IMR-90 (cell line): ENCODE measurements around the gene WIPF2. TPM values are rescaled to one million over a fixed set of nuclear protein-coding genes. Genes with fewer than 3 reads are reported as not detected.

Experiments
- ATAC-seq: fragments of 200-7000 bp; cut with Tn5 transposase; 2 replicates; pipeline ENCODE4 v1.9.1; 2020; ENCODE audit warnings: low read depth, mild to moderate bottlenecking, moderate library complexity
- BruUV-seq: library from RNA; stranded (reverse); fragments of 400-500 nt; replicated peaks from 2 replicates; lab custom pipeline; 2021; lab: Mats Ljungman, UMichigan
- CTCF ChIA-PET: fragments of 300-600 bp; formaldehyde crosslinking; extraction: SDS; loops from one replicate; lab custom pipeline; 2021; ENCODE audit warnings: antibody characterized with exemption; lab: Yijun Ruan, JAX
- POLR2A ChIA-PET: fragments of 300-600 bp; sonication (Branson Sonifier 250); formaldehyde crosslinking; loops from one replicate; lab custom pipeline; 2022; ENCODE audit warnings: antibody characterized with exemption; ENCODE audit not compliant: unreplicated experiment; lab: Charles Lee
- DNase-seq: peaks from one replicate; pipeline ENCODE4 v3.0.0; 2013
- H2AFZ ChIP-seq: replicated peaks from 2 replicates; pipeline ENCODE3; 2013; ENCODE audit warnings: low read length, mild to moderate bottlenecking; ENCODE audit not compliant: poor library complexity
- H2AK5ac ChIP-seq: 2 replicates; pipeline ENCODE4 v1.6.1; 2013; ENCODE audit warnings: low read depth, low read length, inconsistent platforms
- H2AK9ac ChIP-seq: replicated peaks from 2 replicates; pipeline ENCODE3; 2013; ENCODE audit warnings: mild to moderate bottlenecking, low read depth, low read length, moderate library complexity; ENCODE audit not compliant: poor library complexity
- H2BK120ac ChIP-seq: 2 replicates; pipeline ENCODE4 v1.6.1; 2013; ENCODE audit warnings: low read depth, low read length, inconsistent platforms
- H2BK15ac ChIP-seq: 3 replicates; pipeline ENCODE4 v1.6.1; 2013; ENCODE audit warnings: low read depth, low read length, inconsistent platforms
- H2BK20ac ChIP-seq: 2 replicates; pipeline ENCODE4 v1.6.1; 2013; ENCODE audit warnings: low read depth, mild to moderate bottlenecking, inconsistent platforms, low read length, moderate library complexity
- H2BK5ac ChIP-seq: 2 replicates; pipeline ENCODE4 v1.6.1; 2013; ENCODE audit warnings: mild to moderate bottlenecking, low read depth, low read length, inconsistent platforms; ENCODE audit not compliant: poor library complexity, severe bottlenecking
- H3K14ac ChIP-seq: replicated peaks from 2 replicates; pipeline ENCODE4 v1.6.1; 2013; ENCODE audit warnings: low read depth, low read length, inconsistent platforms
- H3K18ac ChIP-seq: 2 replicates; pipeline ENCODE4 v1.6.1; 2013; ENCODE audit warnings: low read depth, low read length, control low read depth
- H3K23ac ChIP-seq: 2 replicates; pipeline ENCODE4 v1.6.1; 2013; ENCODE audit warnings: low read depth, low read length, inconsistent platforms
- H3K27ac ChIP-seq: 2 replicates; pipeline ENCODE4 v1.5.1; 2013; ENCODE audit warnings: mild to moderate bottlenecking, control low read depth, low read length; ENCODE audit not compliant: insufficient read depth
- H3K27me3 ChIP-seq: 2 replicates; pipeline ENCODE4 v1.6.1; 2013; ENCODE audit warnings: low read length; ENCODE audit not compliant: control insufficient read depth, insufficient read depth
- H3K36me3 ChIP-seq: 2 replicates; pipeline ENCODE4 v1.6.1; 2013; ENCODE audit warnings: low read length, mixed read lengths; ENCODE audit not compliant: control insufficient read depth, insufficient read depth
- H3K4ac ChIP-seq: 2 replicates; pipeline ENCODE4 v1.6.1; 2013; ENCODE audit warnings: low read depth, low read length, inconsistent platforms
- H3K4me1 ChIP-seq: 2 replicates; pipeline ENCODE4 v1.6.1; 2013; ENCODE audit warnings: low read length, mixed read lengths; ENCODE audit not compliant: control insufficient read depth, insufficient read depth
- H3K4me2 ChIP-seq: 2 replicates; pipeline ENCODE4 v1.6.1; 2013; ENCODE audit warnings: low read depth, mild to moderate bottlenecking, control low read depth, low read length, moderate library complexity
- H3K4me3 ChIP-seq: 2 replicates; pipeline ENCODE4 v1.5.1; 2013; ENCODE audit warnings: low read depth, mild to moderate bottlenecking, control low read depth, low read length, moderate library complexity; ENCODE audit not compliant: insufficient read depth
- H3K56ac ChIP-seq: 2 replicates; pipeline ENCODE4 v1.6.1; 2013; ENCODE audit warnings: low read length, inconsistent platforms; ENCODE audit not compliant: insufficient read depth; ENCODE audit errors: extremely low read depth
- H3K79me1 ChIP-seq, 2 experiments: 2 replicates each; pipeline ENCODE4 v1.6.1; 2013; ENCODE audit warnings: low read length in 2 of 2, inconsistent platforms in 1 of 2, low read depth in 1 of 2
- H3K9ac ChIP-seq: 2 replicates; pipeline ENCODE4 v1.6.1; 2013; ENCODE audit warnings: low read depth, low read length, control low read depth
- H3K9me1 ChIP-seq: 2 replicates; pipeline ENCODE4 v1.6.1; 2013; ENCODE audit warnings: low read length, inconsistent platforms; ENCODE audit not compliant: insufficient read depth
- H3K9me3 ChIP-seq: 2 replicates; pipeline ENCODE4 v1.6.1; 2013; ENCODE audit warnings: low read length; ENCODE audit not compliant: control insufficient read depth, insufficient read depth
- H4K20me1 ChIP-seq: 2 replicates; pipeline ENCODE4 v1.6.1; 2013; ENCODE audit warnings: low read length, inconsistent platforms; ENCODE audit not compliant: insufficient read depth
- H4K5ac ChIP-seq: 2 replicates; pipeline ENCODE4 v1.6.1; 2013; ENCODE audit warnings: mild to moderate bottlenecking, low read depth, low read length, control low read depth
- H4K8ac ChIP-seq, 2 experiments: 2 replicates each; pipeline ENCODE4 v1.6.1; 2013; ENCODE audit warnings: low read depth in 2 of 2, low read length in 2 of 2, control low read depth in 1 of 2, inconsistent platforms in 1 of 2
- H4K91ac ChIP-seq: 2 replicates; pipeline ENCODE4 v1.6.1; 2013; ENCODE audit warnings: low read depth, low read length, inconsistent platforms; ENCODE audit not compliant: insufficient read depth
- MAZ ChIP-seq: IDR thresholded peaks from 2 replicates; pipeline ENCODE4 v1.6.1; 2012; ENCODE audit warnings: low read depth, mild to moderate bottlenecking, low read length, improper control_type of control experiment, moderate library complexity, borderline replicate concordance
- SMC3 ChIP-seq: fragments of 150-350 bp; IDR thresholded peaks from 2 replicates; pipeline ENCODE4 v1.6.1; 2016; ENCODE audit warnings: low read depth, mild to moderate bottlenecking, antibody characterized with exemption, low read length, moderate library complexity
- WGBS, 2 experiments: methylation state at CpG; one replicate each; pipeline versions ENCODE4 v1.1.5 to v1.1.7; 2013; ENCODE audit warnings: missing lambda C conversion rate in 2 of 2; ENCODE audit not compliant: insufficient read length in 1 of 2; ENCODE audit errors: extremely low coverage in 2 of 2; 5-methylcytosine and 5-hydroxymethylcytosine counted together
- dilution Hi-C: fragments of 300-500 bp; cut with HindIII; formaldehyde crosslinking; loops from one replicate; pipeline ENCODE4 v1.14.3; 2018; ENCODE audit warnings: low sequenced_read_pairs; ENCODE audit not compliant: unreplicated experiment
- in situ Hi-C: fragments of 300-500 bp; cut with MboI; formaldehyde crosslinking; loops from 3 replicates; pipeline ENCODE4 v1.14.3; 2019; ENCODE audit warnings: low sequenced_read_pairs, inconsistent platforms, mixed read lengths
- intact Hi-C: fragments of 100-400 bp; cut with micrococcal nuclease; formaldehyde crosslinking; loops from 2 replicates; pipeline ENCODE4 v1.10.0; 2022
- polyA plus RNA-seq, 3 experiments: library from polyadenylated mRNA; depleted of rRNA; stranded (reverse); fragments of >200 nt; gene quantifications; 2 replicates each; pipeline ENCODE4 v1.2.3, GENCODE V29; 2012; ENCODE audit warnings: low replicate concordance in 1 of 3
- total RNA-seq: library from RNA; depleted of rRNA; stranded (reverse); fragments of >200 nt; gene quantifications from 2 replicates; pipeline ENCODE4 v1.2.3, GENCODE V29; 2012

The WIPF2 gene
- total and polyA plus RNA-seq, 2 of the 4 experiments (the other 2 are of a cell fraction): 2.0 to 8.9 TPM

DNA sequence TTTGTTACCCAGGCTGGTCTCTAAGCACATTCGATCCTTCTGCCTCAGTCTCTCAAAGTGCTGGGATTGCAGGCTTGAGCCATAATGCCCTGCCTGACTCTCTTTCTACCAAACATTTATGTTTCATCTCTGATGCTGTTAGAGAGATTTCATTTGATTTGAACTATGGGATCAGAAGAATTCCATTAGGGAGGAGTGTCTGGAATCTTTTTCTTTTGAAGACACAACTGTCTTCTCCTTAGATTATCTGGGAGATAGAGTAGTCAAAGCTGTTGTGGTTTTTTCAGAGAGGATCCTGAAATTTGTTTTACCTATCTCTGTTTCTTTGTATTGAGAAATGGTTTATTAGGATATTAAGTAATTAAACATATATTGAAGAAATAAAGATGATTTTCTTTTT, 29.4 kb downstream of the WIPF2 start:
- H3K14ac ChIP-seq: no peak overlapping the region
- no peaks in the 10 kb centered on the region for H3K36me3 ChIP-seq
- no peak overlapping the region for H2BK20ac ChIP-seq
- no peaks in the 10 kb centered on the region for H3K9me3 ChIP-seq
- dilution Hi-C loops (no loop called here), intact Hi-C loops (no loop called here), in situ Hi-C loops (no loop called here)
- H3K4me3 ChIP-seq: no peak overlapping the region
- no peak overlapping the region for H3K18ac ChIP-seq
- no peak overlapping the region for H3K4me2 ChIP-seq
- ATAC-seq (no peak), DNase-seq (no peak)
- POLR2A ChIA-PET: no interaction called here
- H4K8ac ChIP-seq: no peak overlapping the region
- no CpG with 5 or more reads among the region's 1 CpG for WGBS, 2 experiments
- no peak overlapping the region for H2AK5ac ChIP-seq
- TF ChIP-seq SMC3 (no peak), MAZ (no peak)
- CTCF ChIA-PET: no interaction called here
- H3K27me3 ChIP-seq: no peaks in the 10 kb centered on the region
- no peak overlapping the region for H4K91ac ChIP-seq
- H3K79me1 ChIP-seq: peaks cover 29 to 65% of the 10 kb centered on the region in 2 experiments
- H2BK5ac ChIP-seq: no peak overlapping the region
- H2AK9ac ChIP-seq: no peak overlapping the region
- H4K5ac ChIP-seq: no peak overlapping the region
- H3K23ac ChIP-seq: no peak overlapping the region
- H2BK120ac ChIP-seq: no peak overlapping the region
- H3K9ac ChIP-seq: no peak overlapping the region
- H3K4ac ChIP-seq: no peak overlapping the region
- no peak overlapping the region for H3K56ac ChIP-seq
- H3K4me1 ChIP-seq: 0 out of 2 replicates have a peak, but pooled peaks cover 3% of the 10 kb centered on the region
- no peak overlapping the region for H3K27ac ChIP-seq
- BruUV-seq: no TSS peak
- peaks cover 27% of the 10 kb centered on the region for H4K20me1 ChIP-seq
- peaks cover 10% of the 10 kb centered on the region; the same call in 1 of the 2 replicates for H3K9me1 ChIP-seq
- H2AFZ ChIP-seq: no peak overlapping the region
- H2BK15ac ChIP-seq: no peak overlapping the region
